ENCODE measurements around the gene OSBPL5.

DNA sequence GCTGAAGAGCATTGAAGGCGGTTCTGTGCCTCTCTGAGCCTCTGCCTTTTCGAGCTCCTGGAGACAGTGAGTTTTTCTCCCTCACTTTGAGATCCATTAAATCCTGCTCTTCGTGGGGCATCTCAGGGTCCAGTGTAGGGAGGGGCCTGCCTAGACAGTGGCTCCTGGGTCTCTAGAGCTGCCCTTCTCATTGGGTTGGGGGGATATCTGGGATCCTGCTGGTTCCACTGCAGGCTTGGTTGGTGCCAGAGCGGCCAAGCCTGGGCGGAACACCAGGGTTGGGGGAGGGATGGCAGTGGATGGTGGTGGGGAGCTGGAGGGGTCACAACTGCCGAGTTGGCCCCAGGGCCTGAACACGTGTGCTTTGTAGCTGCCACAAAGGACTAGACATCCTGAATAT is 55.7 kb downstream of the OSBPL5 start:
- TF ChIP-seq POLR2AphosphoS5 (IDR thresholded peaks at IDR 0.05; ENCODE audit: low read depth, low read length), result no peak
- TF ChIP-seq, protein P1, sequence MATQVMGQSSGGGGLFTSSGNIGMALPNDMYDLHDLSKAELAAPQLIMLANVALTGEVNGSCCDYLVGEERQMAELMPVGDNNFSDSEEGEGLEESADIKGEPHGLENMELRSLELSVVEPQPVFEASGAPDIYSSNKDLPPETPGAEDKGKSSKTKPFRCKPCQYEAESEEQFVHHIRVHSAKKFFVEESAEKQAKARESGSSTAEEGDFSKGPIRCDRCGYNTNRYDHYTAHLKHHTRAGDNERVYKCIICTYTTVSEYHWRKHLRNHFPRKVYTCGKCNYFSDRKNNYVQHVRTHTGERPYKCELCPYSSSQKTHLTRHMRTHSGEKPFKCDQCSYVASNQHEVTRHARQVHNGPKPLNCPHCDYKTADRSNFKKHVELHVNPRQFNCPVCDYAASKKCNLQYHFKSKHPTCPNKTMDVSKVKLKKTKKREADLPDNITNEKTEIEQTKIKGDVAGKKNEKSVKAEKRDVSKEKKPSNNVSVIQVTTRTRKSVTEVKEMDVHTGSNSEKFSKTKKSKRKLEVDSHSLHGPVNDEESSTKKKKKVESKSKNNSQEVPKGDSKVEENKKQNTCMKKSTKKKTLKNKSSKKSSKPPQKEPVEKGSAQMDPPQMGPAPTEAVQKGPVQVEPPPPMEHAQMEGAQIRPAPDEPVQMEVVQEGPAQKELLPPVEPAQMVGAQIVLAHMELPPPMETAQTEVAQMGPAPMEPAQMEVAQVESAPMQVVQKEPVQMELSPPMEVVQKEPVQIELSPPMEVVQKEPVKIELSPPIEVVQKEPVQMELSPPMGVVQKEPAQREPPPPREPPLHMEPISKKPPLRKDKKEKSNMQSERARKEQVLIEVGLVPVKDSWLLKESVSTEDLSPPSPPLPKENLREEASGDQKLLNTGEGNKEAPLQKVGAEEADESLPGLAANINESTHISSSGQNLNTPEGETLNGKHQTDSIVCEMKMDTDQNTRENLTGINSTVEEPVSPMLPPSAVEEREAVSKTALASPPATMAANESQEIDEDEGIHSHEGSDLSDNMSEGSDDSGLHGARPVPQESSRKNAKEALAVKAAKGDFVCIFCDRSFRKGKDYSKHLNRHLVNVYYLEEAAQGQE (IDR thresholded peaks at IDR 0.05; ENCODE audit: insufficient read depth in 1 of 2, low read depth in 2 of 2, low read length in 2 of 2), result no peak
- TF ChIP-seq TAF1 (IDR thresholded peaks at IDR 0.05; ENCODE audit: borderline replicate concordance, insufficient read depth, low read length), result no peak

Measured in PFSK-1 (cell line).